ENCODE data around the gene MRLN. TPM values are rescaled to one million over a fixed set of nuclear protein-coding genes. Genes with fewer than 3 reads are reported as not detected.

MRLN gene
- total RNA-seq, 4 donors from 2014 or later = not detected

- Histone ChIP-seq H3K36me3 (no peaks in the 10 kb centered on the region), H3K9me3 (no peaks in the 10 kb centered on the region), H3K4me1 (peaks cover 3 to 41% (median 9%) of the 10 kb centered on the region in 4 donors), H3K27ac (peak overlapping the region; percentile 67 to 74 (median 69)), H3K4me3 (no peak overlapping the region), H3K27me3 (no peaks in the 10 kb centered on the region)
- TF ChIP-seq CTCF (IDR thresholded peaks at IDR 0.05) (no peak), EP300 (IDR thresholded peaks at IDR 0.05; ENCODE audit: low read depth) (peak; percentile 8), POLR2A (IDR thresholded peaks at IDR 0.05) (no peak), POLR2AphosphoS5 (IDR thresholded peaks at IDR 0.05) (no peak)
- WGBS, 2 donors (ENCODE audit: low coverage in 1 of 2) = 42 to 63% methylated on average over 2 of the region's 2 CpGs
- peak; percentile 23 for DNase-seq
- in situ Hi-C loops (cut with MboI; ENCODE audit: low pct_ligation_motif_present in 1 of 4, low pct_unique_long_range_greater_than_20kb in 1 of 4, low sequenced_read_pairs in 3 of 4) = no loop called here
- intact Hi-C loops (cut with DNase I; ENCODE audit: low total_unique reads) = no loop called here
These were observed 61.1 kb downstream of the MRLN start for GRCh38 chr10:59692113-59692512.

DNA sequence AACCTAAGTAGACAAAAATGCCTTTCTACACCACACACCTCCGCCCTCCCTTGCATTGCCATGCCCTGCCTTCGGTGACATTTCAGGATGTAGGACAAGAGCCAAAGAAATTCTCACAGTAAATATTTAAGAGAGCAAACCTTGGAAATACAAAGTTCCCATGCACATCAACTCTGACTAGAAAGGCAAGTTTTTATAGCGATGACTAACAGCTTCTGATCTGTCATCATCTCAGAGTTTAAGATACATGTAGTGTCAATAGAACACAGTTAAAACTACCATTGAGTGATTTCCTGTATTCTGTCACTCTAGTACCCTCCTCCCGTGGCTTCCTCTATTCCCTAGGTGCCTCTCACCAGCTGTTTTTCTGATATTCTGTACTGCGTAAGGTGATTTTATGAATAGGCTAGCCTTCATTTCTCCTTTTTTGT, 64.3 kb downstream of the MRLN start:
- Histone ChIP-seq H3K36me3 (no peaks in the 10 kb centered on the region), H3K27me3 (no peaks in the 10 kb centered on the region), H3K27ac (peak overlapping the region; percentile 70 to 78 (median 74)), H3K9me3 (no peaks in the 10 kb centered on the region), H3K4me3 (no peak overlapping the region), H3K4me1 (peaks cover 3 to 41% (median 7%) of the 10 kb centered on the region in 4 donors)
- intact Hi-C loops (cut with DNase I; ENCODE audit: low total_unique reads) = no loop called here
- WGBS, 2 donors (ENCODE audit: low coverage in 1 of 2) = 56 to 70% methylated on average over 4 to 5 of the region's 5 CpGs
- in situ Hi-C loops (cut with MboI; ENCODE audit: low pct_ligation_motif_present in 1 of 4, low pct_unique_long_range_greater_than_20kb in 1 of 4, low sequenced_read_pairs in 3 of 4) = no loop called here
- peak; percentile 56 for DNase-seq
- no peak for TF ChIP-seq POLR2A (IDR thresholded peaks at IDR 0.05)
- peak in 2 of 3 donors; percentile 38 to 52 for TF ChIP-seq POLR2AphosphoS5 (IDR thresholded peaks at IDR 0.05)

- 71 to 81% methylated on average over 1 of the region's 1 CpG for WGBS, 2 donors (ENCODE audit: low coverage in 1 of 2)
- intact Hi-C loops (cut with DNase I; ENCODE audit: low total_unique reads) = no loop called here
- Histone ChIP-seq H3K4me3 (no peak overlapping the region), H3K4me1 (peaks cover 3 to 36% (median 7%) of the 10 kb centered on the region in 4 donors), H3K27ac (no peak overlapping the region), H3K27me3 (no peaks in the 10 kb centered on the region), H3K9me3 (no peaks in the 10 kb centered on the region), H3K36me3 (no peaks in the 10 kb centered on the region)
- DNase-seq = no peak
- TF ChIP-seq EP300 (IDR thresholded peaks at IDR 0.05; ENCODE audit: low read depth) (no peak), POLR2AphosphoS5 (IDR thresholded peaks at IDR 0.05) (no peak), CTCF (IDR thresholded peaks at IDR 0.05) (no peak), POLR2A (IDR thresholded peaks at IDR 0.05) (no peak)
- in situ Hi-C loops (cut with MboI; ENCODE audit: low pct_ligation_motif_present in 1 of 4, low pct_unique_long_range_greater_than_20kb in 1 of 4, low sequenced_read_pairs in 3 of 4) = no loop called here
These were observed 65.6 kb downstream of the MRLN start for GRCh38 chr10:59687657-59688056.

Other genes with a start within 250 kb of the MRLN start
- gene SLC16A9, start 43.6 kb downstream of the MRLN start, total RNA-seq = 10 to 100 TPM in 3 of 4 donors, under 1 TPM in 1; 0.80 to 58.7 (median 15.3) TPM
- 10 to 100 TPM; 26.2 to 56.7 (median 49.5) TPM for gene CCDC6, start 153.1 kb upstream of the MRLN start, total RNA-seq